Activated CD4-positive, alpha-beta T cell treated with anti-CD3 and anti-CD28 coated beads, Interleukin-2, amount 50 U/mL, for 24 hours (primary cell): ENCODE measurements around the gene TTLL5.

ENCODE experiments used
- DNase-seq, 2 donors: peaks; one replicate each; pipeline ENCODE4 v3.0.0-alpha.2; 2020; ENCODE audit warnings: low read depth in 1 of 2, low spot score in 1 of 2

TTLL5 gene

GRCh38 chr14:75726321-75726720 is 65.3 kb downstream of the TTLL5 start:
- DNase-seq, result no peak

- DNase-seq, result no peak
Measured at GRCh38 chr14:75727124-75727523, 66.1 kb downstream of the TTLL5 start.

- DNase-seq, result no peak
Measured at GRCh38 chr14:75732888-75733287, 71.8 kb downstream of the TTLL5 start.

GRCh38 chr14:75734854-75735253 is 73.8 kb downstream of the TTLL5 start:
- DNase-seq, result no peak

GRCh38 chr14:75736845-75737485 is 75.9 kb downstream of the TTLL5 start:
- no peak for DNase-seq

- DNase-seq, result no peak
Measured at GRCh38 chr14:75738192-75738591, 77.1 kb downstream of the TTLL5 start.

- DNase-seq, result no peak
Measured at GRCh38 chr14:75742867-75743266, 81.8 kb downstream of the TTLL5 start.

GRCh38 chr14:75747899-75748298 is 86.9 kb downstream of the TTLL5 start:
- DNase-seq, result no peak

GRCh38 chr14:75748336-75748735 is 87.3 kb downstream of the TTLL5 start:
- no peak for DNase-seq

GRCh38 chr14:75751296-75751695 is 90.2 kb downstream of the TTLL5 start:
- DNase-seq, result no peak

GRCh38 chr14:75752086-75752485 is 91.0 kb downstream of the TTLL5 start:
- no peak for DNase-seq

GRCh38 chr14:75752907-75753594 is 92.0 kb downstream of the TTLL5 start:
- DNase-seq, result no peak

GRCh38 chr14:75753696-75754095 is 92.7 kb downstream of the TTLL5 start:
- DNase-seq, result no peak

- no peak for DNase-seq
Measured at GRCh38 chr14:75757644-75758402, 96.8 kb downstream of the TTLL5 start.

GRCh38 chr14:75764020-75764419 is 103.0 kb downstream of the TTLL5 start:
- no peak for DNase-seq

GRCh38 chr14:75769047-75769685 is 108.1 kb downstream of the TTLL5 start:
- no peak for DNase-seq

- no peak for DNase-seq
Measured at GRCh38 chr14:75770635-75771034, 109.6 kb downstream of the TTLL5 start.

GRCh38 chr14:75771595-75771994 is 110.5 kb downstream of the TTLL5 start:
- no peak for DNase-seq

- DNase-seq, result no peak
Measured at GRCh38 chr14:75773046-75773445, 112.0 kb downstream of the TTLL5 start.

- no peak for DNase-seq
Measured at GRCh38 chr14:75781096-75781495, 120.0 kb downstream of the TTLL5 start.

- no peak for DNase-seq
Measured at GRCh38 chr14:75783184-75783583, 122.1 kb downstream of the TTLL5 start.
